ENCODE measurements around the gene CCDC12.

The CCDC12 gene

GRCh38 chr3:47012342-47013230 lies 36.0 kb upstream of the CCDC12 start:
- TF ChIP-seq EZH2phosphoT487 (conservative IDR thresholded peaks at IDR 0.05; ENCODE audit: low read length) (no peak), CTCF (IDR thresholded peaks at IDR 0.05; ENCODE audit: insufficient read depth, low read length, poor library complexity, severe bottlenecking) (no peak)
- Histone ChIP-seq H3K9me2 (replicated peaks; ENCODE audit: insufficient read depth, low read length) (no peaks in the 10 kb centered on the region), H3K4me3 (ENCODE audit: insufficient read depth, low read length, poor library complexity, severe bottlenecking) (no peak overlapping the region), H3K27me3 (ENCODE audit: low read length) (no peaks in the 10 kb centered on the region), H3K36me3 (ENCODE audit: low read length) (peaks cover 5% of the 10 kb centered on the region; the same call in 1 of the 2 replicates), H3F3A (ENCODE audit: insufficient read depth) (peaks cover 9% of the 10 kb centered on the region), H2AFZ (ENCODE audit: low read depth, low read length, severe bottlenecking) (no peak overlapping the region), H4K20me1 (ENCODE audit: low read depth, low read length) (no peaks in the 10 kb centered on the region), H3K79me2 (ENCODE audit: insufficient read depth, low read length) (no peaks in the 10 kb centered on the region), H3K9me3 (ENCODE audit: insufficient read depth, low read length) (no peaks in the 10 kb centered on the region), H3K9ac (ENCODE audit: low read length) (no peak overlapping the region), H3K4me2 (ENCODE audit: low read depth, low read length, poor library complexity, severe bottlenecking) (no peak overlapping the region), H3K27ac (ENCODE audit: low read depth, low read length) (no peak overlapping the region)

DNA sequence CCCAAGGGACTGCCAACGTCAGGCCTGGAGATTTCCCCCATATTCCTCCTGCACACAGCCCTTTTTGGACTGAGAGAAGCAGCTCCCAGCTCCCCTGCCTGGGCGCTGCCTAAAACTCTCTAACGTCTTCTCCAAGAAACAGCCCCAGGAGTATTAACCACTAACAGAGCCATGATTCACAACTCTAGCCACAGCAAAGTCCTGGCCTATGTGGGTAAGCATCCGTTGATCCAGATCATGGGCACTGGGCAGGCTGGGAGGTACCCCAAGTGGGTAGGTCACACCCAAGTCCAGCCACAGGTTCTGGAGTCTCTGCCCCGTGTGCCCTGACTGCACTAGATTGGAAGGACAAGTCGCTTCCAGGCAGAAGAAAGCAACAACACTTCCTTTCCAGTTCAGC lies 34.8 kb upstream of the CCDC12 start:
- Histone ChIP-seq H3K27me3 (ENCODE audit: low read length) (no peaks in the 10 kb centered on the region), H3K4me2 (ENCODE audit: low read depth, low read length, poor library complexity, severe bottlenecking) (no peak overlapping the region), H3K36me3 (ENCODE audit: low read length) (no peaks in the 10 kb centered on the region), H2AFZ (ENCODE audit: low read depth, low read length, severe bottlenecking) (no peak overlapping the region), H3K27ac (ENCODE audit: low read depth, low read length) (peak overlapping the region; percentile 20), H3K9me3 (ENCODE audit: insufficient read depth, low read length) (no peaks in the 10 kb centered on the region), H3K9me2 (replicated peaks; ENCODE audit: insufficient read depth, low read length) (no peaks in the 10 kb centered on the region), H3K4me3 (ENCODE audit: insufficient read depth, low read length, poor library complexity, severe bottlenecking) (no peak overlapping the region), H3F3A (ENCODE audit: insufficient read depth) (peaks cover 9% of the 10 kb centered on the region), H3K79me2 (ENCODE audit: insufficient read depth, low read length) (no peaks in the 10 kb centered on the region), H3K9ac (ENCODE audit: low read length) (no peak overlapping the region), H4K20me1 (ENCODE audit: low read depth, low read length) (no peaks in the 10 kb centered on the region)
- TF ChIP-seq CTCF (IDR thresholded peaks at IDR 0.05; ENCODE audit: insufficient read depth, low read length, poor library complexity, severe bottlenecking): no peak
- no peak for TF ChIP-seq EZH2phosphoT487 (conservative IDR thresholded peaks at IDR 0.05; ENCODE audit: low read length)

DNA sequence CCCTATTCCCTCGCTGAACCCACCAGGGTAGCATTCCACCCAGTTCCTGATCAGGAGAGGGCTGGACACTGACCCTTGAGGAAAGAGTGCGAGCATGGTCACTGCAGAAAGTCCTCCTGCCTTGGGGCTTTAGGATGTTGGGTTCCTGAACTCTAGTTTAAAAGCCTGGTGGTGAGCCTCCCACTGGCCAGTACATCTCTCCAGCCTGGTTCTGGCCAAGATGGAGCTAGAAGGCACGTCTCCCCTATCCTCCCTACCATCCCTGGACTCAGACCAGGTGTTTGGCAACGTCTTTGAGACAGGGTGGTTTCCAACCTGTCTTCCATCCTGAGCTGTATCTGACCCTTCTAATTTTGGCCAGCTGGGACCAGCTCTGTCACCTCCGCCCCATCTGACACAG lies 34.4 kb upstream of the CCDC12 start:
- Histone ChIP-seq H2AFZ (ENCODE audit: low read depth, low read length, severe bottlenecking) (no peak overlapping the region), H3K36me3 (ENCODE audit: low read length) (no peaks in the 10 kb centered on the region), H4K20me1 (ENCODE audit: low read depth, low read length) (no peaks in the 10 kb centered on the region), H3K79me2 (ENCODE audit: insufficient read depth, low read length) (no peaks in the 10 kb centered on the region), H3F3A (ENCODE audit: insufficient read depth) (peaks cover 9% of the 10 kb centered on the region), H3K9ac (ENCODE audit: low read length) (no peak overlapping the region), H3K4me3 (ENCODE audit: insufficient read depth, low read length, poor library complexity, severe bottlenecking) (no peak overlapping the region), H3K4me2 (ENCODE audit: low read depth, low read length, poor library complexity, severe bottlenecking) (no peak overlapping the region), H3K27ac (ENCODE audit: low read depth, low read length) (no peak overlapping the region), H3K9me3 (ENCODE audit: insufficient read depth, low read length) (no peaks in the 10 kb centered on the region), H3K27me3 (ENCODE audit: low read length) (no peaks in the 10 kb centered on the region), H3K9me2 (replicated peaks; ENCODE audit: insufficient read depth, low read length) (no peaks in the 10 kb centered on the region)
- TF ChIP-seq EZH2phosphoT487 (conservative IDR thresholded peaks at IDR 0.05; ENCODE audit: low read length) (no peak), CTCF (IDR thresholded peaks at IDR 0.05; ENCODE audit: insufficient read depth, low read length, poor library complexity, severe bottlenecking) (no peak)

Measured in SU-DHL-6 (cell line).